H1 (cell line): ENCODE measurements around the gene ACTN4. TPM values are rescaled to one million over a fixed set of nuclear protein-coding genes. Genes with fewer than 3 reads are reported as not detected.

ENCODE experiments used
- CTCF ChIA-PET: fragments of 300-600 bp; sonication (Branson Sonifier 250); formaldehyde crosslinking; loops from one replicate; lab custom pipeline; 2021; ENCODE audit not compliant: partially characterized antibody; lab: Charles Lee
- POLR2A ChIA-PET: fragments of 300-600 bp; sonication (Branson Sonifier 250); formaldehyde crosslinking; loops from one replicate; lab custom pipeline; 2021; ENCODE audit warnings: inconsistent platforms; ENCODE audit not compliant: partially characterized antibody; lab: Charles Lee
- DNase-seq, 2 experiments: peaks; one replicate each; pipeline versions ENCODE4 v3.0.0 to v3.0.0-alpha.2; 2010 to 2022; ENCODE audit warnings: low spot score in 2 of 2, low read depth in 1 of 2, mixed read lengths in 1 of 2
- FAIRE-seq: peaks from 2 replicates; lab custom pipeline; 2011; peaks lifted over from hg19 to GRCh38; lab: Jason Lieb, UNC
- H2AFZ ChIP-seq: 2 replicates; pipeline ENCODE4 v1.8.1; 2012; ENCODE audit warnings: low read length, inconsistent platforms
- H2AK5ac ChIP-seq: 2 replicates; pipeline ENCODE4 v1.6.1; 2013; ENCODE audit warnings: low read depth, low read length
- H2BK120ac ChIP-seq: replicated peaks from 2 replicates; pipeline ENCODE3; 2013; ENCODE audit warnings: low read depth, low read length, inconsistent platforms
- H2BK12ac ChIP-seq: 2 replicates; pipeline ENCODE4 v1.6.1; 2013; ENCODE audit warnings: low read depth, low read length
- H2BK15ac ChIP-seq: 2 replicates; pipeline ENCODE4 v1.6.1; 2013; ENCODE audit warnings: low read length
- H2BK20ac ChIP-seq: 2 replicates; pipeline ENCODE4 v1.6.1; 2013; ENCODE audit warnings: low read length
- H2BK5ac ChIP-seq: 2 replicates; pipeline ENCODE4 v1.6.1; 2013; ENCODE audit warnings: low read depth, low read length
- H3K14ac ChIP-seq: 2 replicates; pipeline ENCODE4 v1.6.1; 2013; ENCODE audit warnings: inconsistent platforms; ENCODE audit not compliant: insufficient read length
- H3K18ac ChIP-seq: 2 replicates; pipeline ENCODE4 v1.6.1; 2013; ENCODE audit warnings: low read length; ENCODE audit errors: extremely low read depth
- H3K23ac ChIP-seq: 2 replicates; pipeline ENCODE4 v1.6.1; 2013; ENCODE audit warnings: inconsistent platforms; ENCODE audit not compliant: insufficient read length
- H3K23me2 ChIP-seq: 2 replicates; pipeline ENCODE4 v1.6.1; 2013; ENCODE audit warnings: low read depth, low read length
- H3K27ac ChIP-seq: 2 replicates; pipeline ENCODE4 v1.6.1; 2011; ENCODE audit warnings: low read depth, low read length, inconsistent platforms
- H3K27me3 ChIP-seq, 4 experiments: replicated peaks in 1 of 4; 1 replicate in 1 of 4; 2 replicates in 3 of 4; pipeline versions ENCODE4 v1.6.1 to v1.8.1; 2011 to 2013; ENCODE audit warnings: low read length in 3 of 4, mild to moderate bottlenecking in 3 of 4, inconsistent platforms in 2 of 4, mixed read lengths in 2 of 4, moderate library complexity in 1 of 4; ENCODE audit not compliant: control insufficient read depth in 3 of 4, insufficient read depth in 3 of 4; ENCODE audit errors: extremely low read depth in 1 of 4
- H3K36me3 ChIP-seq, 4 experiments: 2 replicates each; pipeline versions ENCODE4 v1.6.1 to v1.8.1; 2011 to 2013; ENCODE audit warnings: mild to moderate bottlenecking in 4 of 4, low read length in 3 of 4, moderate library complexity in 2 of 4, control low read depth in 1 of 4, inconsistent platforms in 1 of 4; ENCODE audit not compliant: insufficient read depth in 4 of 4, control insufficient read depth in 2 of 4
- H3K4ac ChIP-seq: replicated peaks from 2 replicates; pipeline ENCODE3; 2013; ENCODE audit warnings: low read length, low read depth, mixed read lengths, inconsistent platforms; ENCODE audit not compliant: insufficient read length
- H3K4me1 ChIP-seq, 4 experiments: replicated peaks in 1 of 4; 1 replicate in 1 of 4; 2 replicates in 3 of 4; pipeline versions ENCODE4 v1.6.1 to v1.8.1; 2011 to 2013; ENCODE audit warnings: low read length in 3 of 4, inconsistent platforms in 2 of 4, mixed read lengths in 1 of 4; ENCODE audit not compliant: insufficient read depth in 4 of 4, control insufficient read depth in 3 of 4
- H3K4me2 ChIP-seq, 2 experiments: 2 replicates each; pipeline versions ENCODE4 v1.6.1 to v1.8.1; 2011 to 2013; ENCODE audit warnings: low read depth in 2 of 2, low read length in 2 of 2, control low read depth in 1 of 2, inconsistent platforms in 1 of 2, mild to moderate bottlenecking in 1 of 2; ENCODE audit not compliant: insufficient read depth in 1 of 2
- H3K4me3 ChIP-seq, 4 experiments: fragments of 200-600, 300-600 bp in 1 of 4; sonication (generic), shearing (Covaris generic), sonication (Bioruptor Twin) in 1 of 4; 2 replicates each; pipeline versions ENCODE4 v1.5.1 to v1.8.1; 2011 to 2016; ENCODE audit warnings: low read length in 4 of 4, low read depth in 3 of 4, control low read depth in 2 of 4, inconsistent platforms in 2 of 4, mild to moderate bottlenecking in 2 of 4, mixed read lengths in 1 of 4, moderate library complexity in 1 of 4; ENCODE audit not compliant: insufficient read depth in 2 of 4; ENCODE audit errors: extremely low read depth in 1 of 4
- H3K56ac ChIP-seq: replicated peaks from 2 replicates; pipeline ENCODE3; 2013; ENCODE audit warnings: low read depth, mild to moderate bottlenecking, mixed read lengths, low read length, inconsistent platforms; ENCODE audit not compliant: insufficient read length
- H3K79me1 ChIP-seq: 2 replicates; pipeline ENCODE4 v1.6.1; 2013; ENCODE audit warnings: low read depth, low read length, control low read depth
- H3K79me2 ChIP-seq, 2 experiments: 2 replicates each; pipeline versions ENCODE4 v1.6.1 to v1.8.1; 2012 to 2013; ENCODE audit warnings: low read length in 2 of 2, mild to moderate bottlenecking in 2 of 2, inconsistent platforms in 1 of 2; ENCODE audit not compliant: insufficient read depth in 2 of 2, control insufficient read depth in 1 of 2
- H3K9ac ChIP-seq, 4 experiments: replicated peaks in 1 of 4; 1 replicate in 1 of 4; 2 replicates in 3 of 4; pipeline versions ENCODE4 v1.6.1 to v1.8.1; 2011 to 2013; ENCODE audit warnings: low read depth in 3 of 4, low read length in 3 of 4, control low read depth in 2 of 4, mild to moderate bottlenecking in 2 of 4, moderate library complexity in 2 of 4, inconsistent platforms in 1 of 4; ENCODE audit errors: extremely low read depth in 1 of 4
- H3K9me3 ChIP-seq, 2 experiments: 2 replicates each; pipeline versions ENCODE4 v1.6.1 to v1.8.1; 2012 to 2013; ENCODE audit warnings: mild to moderate bottlenecking in 2 of 2, moderate library complexity in 2 of 2, control low read depth in 1 of 2, inconsistent platforms in 1 of 2, low read depth in 1 of 2, low read length in 1 of 2, mixed read lengths in 1 of 2; ENCODE audit not compliant: insufficient read depth in 2 of 2
- H4K20me1 ChIP-seq, 2 experiments: replicated peaks in 1 of 2; 2 replicates each; pipeline versions ENCODE3 to v1.8.1; 2011 to 2013; ENCODE audit warnings: inconsistent platforms in 2 of 2, low read length in 2 of 2, mild to moderate bottlenecking in 1 of 2; ENCODE audit not compliant: insufficient read depth in 2 of 2, control insufficient read depth in 1 of 2
- H4K5ac ChIP-seq: 2 replicates; pipeline ENCODE4 v1.6.1; 2013; ENCODE audit warnings: low read length, low read depth, mixed read lengths, inconsistent platforms; ENCODE audit not compliant: insufficient read length
- H4K8ac ChIP-seq: 2 replicates; pipeline ENCODE4 v1.8.0; 2013; ENCODE audit warnings: mild to moderate bottlenecking, moderate library complexity, low read length, inconsistent platforms; ENCODE audit not compliant: insufficient read depth; ENCODE audit errors: extremely low read depth
- H4K91ac ChIP-seq: replicated peaks from 2 replicates; pipeline ENCODE3; 2013; ENCODE audit warnings: low read length, mixed read lengths, inconsistent platforms; ENCODE audit not compliant: insufficient read length
- EP300 ChIP-seq, 2 experiments: IDR thresholded peaks; 1 replicate in 1 of 2; 2 replicates in 1 of 2; pipeline ENCODE4 v1.6.1; 2011 to 2012; ENCODE audit warnings: low read depth in 2 of 2, low read length in 2 of 2, mild to moderate bottlenecking in 2 of 2, borderline replicate concordance in 1 of 2, inconsistent platforms in 1 of 2, moderate library complexity in 1 of 2
- POLR2A ChIP-seq, 2 experiments: IDR thresholded peaks; 1 replicate in 1 of 2; 2 replicates in 1 of 2; pipeline ENCODE4 v1.6.1; 2011; ENCODE audit warnings: low read depth in 2 of 2, low read length in 2 of 2, mild to moderate bottlenecking in 2 of 2; ENCODE audit errors: control extremely low read depth in 1 of 2
- POLR2AphosphoS5 ChIP-seq: IDR thresholded peaks from 2 replicates; pipeline ENCODE4 v1.6.1; 2011; ENCODE audit warnings: low read depth, low read length
- SP1 ChIP-seq: IDR thresholded peaks from 2 replicates; pipeline ENCODE4 v1.6.1; 2011; ENCODE audit warnings: low read depth, low read length
- WGBS, 2 experiments: shearing (Covaris generic) in 1 of 2; methylation state at CpG; one replicate each; pipeline versions ENCODE4 v1.1.6 to v1.1.7; 2013 to 2015; ENCODE audit warnings: low lambda C conversion rate in 2 of 2, mixed read lengths in 2 of 2, inconsistent platforms in 1 of 2, low coverage in 1 of 2, missing lambda C conversion rate in 1 of 2; ENCODE audit not compliant: insufficient replicate concordance in 2 of 2, insufficient coverage in 1 of 2, insufficient read length in 1 of 2; ENCODE audit errors: extremely low coverage in 1 of 2, missing lambda C conversion rate in 1 of 2; 5-methylcytosine and 5-hydroxymethylcytosine counted together
- polyA plus RNA-seq, 7 experiments: library from polyadenylated mRNA; depleted of rRNA in 3 of 7; stranded (reverse) in 5 of 7; unstranded in 2 of 7; fragments of >200 nt in 5 of 7; fragments of 200-250 nt in 2 of 7; gene quantifications; 1 replicate in 5 of 7; 2 replicates in 1 of 7; 4 replicates in 1 of 7; pipeline versions ENCODE4 v1.2.1 to v1.2.3, GENCODE V29; 2011 to 2013; ENCODE audit warnings: missing spikeins in 2 of 7, mixed read lengths in 2 of 7
- total RNA-seq: library from RNA; stranded (reverse); fragmentation: NEBNext Ultra II Directional; extraction: Animal tissue kit (Norgen Biotek cat#: 25700); gene quantifications from 2 replicates; pipeline ENCODE4 v1.2.1, GENCODE V29; 2021

The ACTN4 gene
- total and polyA plus RNA-seq, 2 of the 8 experiments (the other 6 are each of a cell fraction or from before 2014, with no cell fraction given): 211 to 520 TPM

GRCh38 chr19:38731654-38732301 lies 84.3 kb downstream of the ACTN4 start:
- no peak overlapping the region for H2BK120ac ChIP-seq
- no peak overlapping the region for H3K4me3 ChIP-seq
- H3K23ac ChIP-seq: no peak overlapping the region
- peaks cover 8% of the 10 kb centered on the region; the same call in 1 of the 2 replicates for H3K23me2 ChIP-seq
- FAIRE-seq (no peak), DNase-seq (no peak)
- peaks cover 11 to 37% (median 23%) of the 10 kb centered on the region in 4 experiments; a peak in 7 of 8 replicates for H3K36me3 ChIP-seq
- H4K20me1 ChIP-seq: peaks cover 10 to 12% of the 10 kb centered on the region in 2 experiments
- no peak overlapping the region for H2BK5ac ChIP-seq
- no peak overlapping the region for H2AK5ac ChIP-seq
- POLR2A ChIA-PET: interaction anchor here (0.6 to 1.4 kb wide), 6 partner anchors 53 to 336 kb away, joined by 3 to 4 read pairs (median 3); partner anchors contain the start of gene LGALS4
- no peak overlapping the region for H4K5ac ChIP-seq
- H3K9me3 ChIP-seq: no peaks in the 10 kb centered on the region
- H3K4ac ChIP-seq: no peak overlapping the region
- no peak overlapping the region for H4K91ac ChIP-seq
- H2BK12ac ChIP-seq: no peak overlapping the region
- H3K9ac ChIP-seq: no peak overlapping the region
- H3K4me2 ChIP-seq: no peak overlapping the region
- CTCF ChIA-PET: no interaction called here
- TF ChIP-seq SP1 (no peak), POLR2A (IDR thresholded peaks at IDR 0.05; ENCODE audit: control extremely low read depth in 1 of 2, low read depth in 2 of 2, low read length in 2 of 2) (peak in 1 of 2 experiments; percentile 21; a peak in 1 of 3 replicates), POLR2AphosphoS5 (peak; percentile 48; the same call in 1 of the 2 replicates), EP300 (IDR thresholded peaks at IDR 0.05; ENCODE audit: borderline replicate concordance in 1 of 2, low read depth in 2 of 2, low read length in 2 of 2) (no peak)
- no peak overlapping the region for H2BK20ac ChIP-seq
- H3K27ac ChIP-seq: no peak overlapping the region
- H3K79me2 ChIP-seq: no peaks in the 10 kb centered on the region
- no peak overlapping the region for H3K14ac ChIP-seq
- H3K56ac ChIP-seq: no peak overlapping the region
- no peak overlapping the region for H3K18ac ChIP-seq
- H3K4me1 ChIP-seq: peaks cover 0 to 13% (median 8%) of the 10 kb centered on the region in 4 experiments; a peak in 6 of 7 replicates
- H4K8ac ChIP-seq: peak overlapping the region; percentile 42; the same call in 1 of the 2 replicates
- no peak overlapping the region for H2BK15ac ChIP-seq
- no peak overlapping the region for H2AFZ ChIP-seq
- H3K79me1 ChIP-seq: peaks cover 2% of the 10 kb centered on the region
- 92% methylated on average over 10 of the region's 10 CpGs; no CpG with 5 or more reads in 1 of the 2 experiments for WGBS, 2 experiments
- H3K27me3 ChIP-seq: peaks cover 0 to 2% (median 0%) of the 10 kb centered on the region in 4 experiments; a peak in 3 of 7 replicates
